Measurements from ENCODE around the gene BFSP2.
"Not testable (repeated sequence)": the region's sequence is repeated elsewhere in the genome, so short reads cannot be mapped to it uniquely, and the experiment has no call there.

The BFSP2 gene

DNA sequence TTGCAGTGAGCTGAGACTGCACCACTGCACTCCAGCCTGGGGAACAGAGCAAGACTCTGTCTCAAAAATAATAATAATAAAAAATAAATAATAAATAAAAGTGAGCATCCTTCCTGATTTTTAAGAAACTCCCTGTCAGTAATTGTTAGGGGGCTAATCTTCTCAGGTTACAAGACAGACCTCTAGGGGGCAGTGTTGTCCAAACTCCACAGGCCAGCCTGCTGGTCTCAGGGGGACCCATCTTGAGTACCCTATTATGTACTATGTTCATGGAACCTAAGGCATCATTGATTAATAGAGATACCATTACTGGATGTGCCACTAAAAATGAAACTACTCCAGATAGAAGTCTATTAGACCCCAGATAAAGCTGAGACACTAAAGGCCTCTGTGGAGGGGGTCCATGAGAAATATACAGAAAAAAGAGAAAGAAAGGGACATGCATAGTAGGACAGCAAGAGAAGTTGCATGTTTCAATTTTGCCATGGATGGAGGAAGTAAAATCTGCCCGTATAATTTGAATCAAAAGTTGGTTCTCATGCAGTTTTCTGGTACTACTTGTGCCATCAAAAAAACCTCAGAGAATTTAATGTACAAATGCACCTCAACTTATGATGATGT lies 88.2 kb downstream of the BFSP2 start:
- no peak for DNase-seq

DNA sequence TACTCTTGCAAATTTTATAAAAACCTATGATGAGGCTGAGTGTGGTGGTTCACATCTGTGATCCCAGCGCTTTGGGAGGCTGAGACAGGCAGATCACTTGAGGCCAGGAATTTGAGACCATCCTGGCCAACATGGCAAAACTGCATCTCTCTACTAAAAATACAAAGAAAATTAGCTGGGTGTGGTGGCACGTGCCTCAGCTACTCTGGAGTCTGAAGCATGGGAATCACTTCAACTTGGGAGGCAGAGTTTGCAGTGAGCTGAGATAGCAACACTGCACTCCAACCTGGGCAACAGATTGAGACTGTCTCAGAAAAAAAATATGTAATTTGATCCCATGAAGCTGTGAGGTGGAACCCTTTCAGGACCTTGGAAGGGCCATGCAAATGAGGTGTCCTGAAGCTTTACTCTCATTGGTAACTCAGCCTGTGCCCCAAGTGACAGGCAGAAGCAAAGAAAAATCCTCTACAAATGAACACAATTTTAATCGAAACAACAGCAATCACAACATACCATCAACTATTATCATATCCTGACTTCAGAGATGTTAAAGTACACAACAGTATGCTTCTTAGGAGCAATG lies 89.0 kb downstream of the BFSP2 start:
- peak in 1 of 2 experiments; percentile 3 for DNase-seq

- no peak for DNase-seq
Observed at GRCh38 chr3:133489466-133490085, 89.7 kb downstream of the BFSP2 start.

GRCh38 chr3:133490468-133491351 lies 90.9 kb downstream of the BFSP2 start:
- DNase-seq, result no peak

DNA sequence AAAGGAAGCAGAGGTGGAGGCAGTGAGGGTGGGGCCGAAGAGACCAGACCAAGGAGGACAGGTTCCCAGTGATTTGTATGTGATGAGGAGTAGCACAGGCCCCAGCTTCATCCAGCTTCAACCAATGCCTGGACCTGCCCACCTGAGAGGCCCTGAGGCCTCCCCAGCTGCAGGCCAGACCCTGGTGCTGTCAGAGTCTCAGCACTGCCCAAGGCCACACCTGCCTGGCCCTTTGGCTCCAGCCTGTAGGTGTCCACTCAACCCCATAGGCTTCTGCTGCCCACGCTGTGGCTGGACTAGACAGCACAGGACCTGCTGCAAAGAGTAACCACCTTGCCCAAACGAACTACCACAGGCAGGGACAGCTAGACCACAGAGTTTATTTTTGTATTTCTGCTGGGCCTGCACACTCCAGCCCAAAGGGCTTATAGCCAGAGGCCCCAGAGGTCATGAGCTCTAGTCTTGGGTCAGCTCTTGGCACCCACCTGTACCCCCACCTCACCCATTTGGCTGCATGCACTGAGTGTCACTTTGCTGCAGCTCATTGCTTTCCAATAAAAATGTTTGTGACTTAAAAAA lies 91.7 kb downstream of the BFSP2 start:
- DNase-seq, result no peak

GRCh38 chr3:133492159-133492741 lies 92.4 kb downstream of the BFSP2 start:
- no peak for DNase-seq

DNA sequence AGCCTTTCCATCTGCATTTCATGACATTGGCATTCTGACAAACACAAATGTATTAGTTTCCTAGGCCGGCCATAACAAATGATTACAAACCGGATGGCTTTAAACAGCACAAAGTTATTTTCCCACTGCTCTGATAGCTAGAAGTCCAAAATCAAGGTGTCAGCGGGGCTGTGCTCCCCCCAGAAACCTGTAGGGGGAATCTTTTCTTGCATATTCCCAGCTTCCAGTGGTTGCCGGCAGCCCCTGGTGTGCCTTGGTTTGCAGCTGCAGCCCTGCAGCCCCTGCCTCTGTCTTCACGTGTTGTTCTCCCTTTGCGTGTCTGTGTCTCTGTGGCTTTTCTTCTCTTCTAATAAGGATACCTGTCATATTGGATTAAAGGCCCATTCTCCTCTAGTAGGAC lies 94.6 kb downstream of the BFSP2 start:
- peak; percentile 2 to 5 for DNase-seq

- DNase-seq, result not testable (repeated sequence)
Observed at GRCh38 chr3:133502542-133502941, 102.7 kb downstream of the BFSP2 start.

DNA sequence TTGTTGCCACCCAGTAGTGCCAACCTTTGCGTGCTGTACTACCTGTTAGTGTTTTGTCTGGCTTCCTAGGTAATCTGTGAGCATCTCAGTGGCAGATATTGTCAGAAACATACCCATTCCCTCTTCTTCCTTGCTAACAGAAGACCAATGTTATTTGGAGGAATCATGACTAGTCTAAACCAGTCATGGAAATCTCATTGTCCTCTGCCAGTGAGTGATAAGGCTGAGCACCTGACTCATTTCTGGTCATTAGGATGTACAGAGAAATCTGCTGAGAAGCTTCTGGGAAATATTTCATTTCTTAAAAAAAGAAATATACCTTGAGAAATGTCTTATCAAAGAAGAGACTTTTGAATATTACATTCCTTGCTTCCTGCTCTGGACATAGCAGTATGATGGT lies 103.6 kb downstream of the BFSP2 start:
- DNase-seq, result no peak

- no peak for DNase-seq
Observed at GRCh38 chr3:133504736-133505135, 104.9 kb downstream of the BFSP2 start.

- DNase-seq, result no peak
Observed at GRCh38 chr3:133505813-133506212, 106.0 kb downstream of the BFSP2 start.

- no peak for DNase-seq
Observed at GRCh38 chr3:133506215-133506901, 106.5 kb downstream of the BFSP2 start.

- DNase-seq, result no peak
Observed at GRCh38 chr3:133509488-133509887, 109.6 kb downstream of the BFSP2 start.

GRCh38 chr3:133512416-133513089 lies 112.7 kb downstream of the BFSP2 start:
- no peak for DNase-seq

- no peak for DNase-seq
Observed at GRCh38 chr3:133514418-133514817, 114.6 kb downstream of the BFSP2 start.

DNA sequence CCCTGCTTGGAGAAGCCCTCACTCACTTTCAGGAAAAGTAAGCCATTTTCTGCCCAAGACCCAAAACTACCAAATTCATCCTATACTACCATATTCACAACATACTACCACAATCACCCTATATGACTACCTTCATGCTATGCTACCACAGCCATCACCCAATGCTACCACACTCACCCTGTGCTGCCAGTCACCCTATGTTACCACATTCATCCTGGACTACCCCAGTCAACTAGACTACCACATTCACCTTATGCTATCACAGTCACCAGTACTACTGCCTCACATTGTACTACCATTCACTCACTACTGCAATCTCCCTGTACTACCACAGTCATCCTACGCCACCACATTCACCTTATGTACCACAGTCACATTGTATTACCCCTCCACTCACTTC lies 115.3 kb downstream of the BFSP2 start:
- no peak for DNase-seq

DNA sequence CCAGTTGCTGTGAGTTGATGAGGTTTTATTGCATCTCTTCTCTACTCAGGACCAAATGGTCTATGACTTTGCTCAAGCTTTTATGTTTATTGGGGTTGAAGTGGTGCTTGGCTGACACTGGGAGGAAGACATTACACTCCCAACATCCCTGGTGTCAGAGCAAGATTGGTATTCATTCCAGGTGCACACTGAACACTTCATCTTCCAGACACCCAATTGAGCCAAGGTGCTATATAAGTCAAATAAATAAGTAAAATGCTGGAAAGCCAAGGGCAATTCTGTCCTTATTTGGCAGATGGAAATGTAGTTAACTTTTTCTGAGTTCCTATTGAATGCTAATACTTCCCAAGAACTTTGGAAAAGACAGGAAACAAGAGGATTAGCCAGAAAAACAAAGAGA lies 120.4 kb downstream of the BFSP2 start:
- no peak for DNase-seq

- not testable (repeated sequence) for DNase-seq
Observed at GRCh38 chr3:133520938-133521337, 121.1 kb downstream of the BFSP2 start.

GRCh38 chr3:133521946-133522345 lies 122.1 kb downstream of the BFSP2 start:
- no peak for DNase-seq

- not testable (repeated sequence) for DNase-seq
Observed at GRCh38 chr3:133523758-133524157, 123.9 kb downstream of the BFSP2 start.
